GOT3 (cell line): ENCODE data around the gene SHB.
A peak's percentile ranks its signal among the peaks of the same experiment; 100 is the strongest.

Experiments used
- DNase-seq: peaks from one replicate; lab custom pipeline; 2025; ENCODE audit warnings: mixed read lengths; lab: John Stamatoyannopoulos, UW

Gene SHB

DNA sequence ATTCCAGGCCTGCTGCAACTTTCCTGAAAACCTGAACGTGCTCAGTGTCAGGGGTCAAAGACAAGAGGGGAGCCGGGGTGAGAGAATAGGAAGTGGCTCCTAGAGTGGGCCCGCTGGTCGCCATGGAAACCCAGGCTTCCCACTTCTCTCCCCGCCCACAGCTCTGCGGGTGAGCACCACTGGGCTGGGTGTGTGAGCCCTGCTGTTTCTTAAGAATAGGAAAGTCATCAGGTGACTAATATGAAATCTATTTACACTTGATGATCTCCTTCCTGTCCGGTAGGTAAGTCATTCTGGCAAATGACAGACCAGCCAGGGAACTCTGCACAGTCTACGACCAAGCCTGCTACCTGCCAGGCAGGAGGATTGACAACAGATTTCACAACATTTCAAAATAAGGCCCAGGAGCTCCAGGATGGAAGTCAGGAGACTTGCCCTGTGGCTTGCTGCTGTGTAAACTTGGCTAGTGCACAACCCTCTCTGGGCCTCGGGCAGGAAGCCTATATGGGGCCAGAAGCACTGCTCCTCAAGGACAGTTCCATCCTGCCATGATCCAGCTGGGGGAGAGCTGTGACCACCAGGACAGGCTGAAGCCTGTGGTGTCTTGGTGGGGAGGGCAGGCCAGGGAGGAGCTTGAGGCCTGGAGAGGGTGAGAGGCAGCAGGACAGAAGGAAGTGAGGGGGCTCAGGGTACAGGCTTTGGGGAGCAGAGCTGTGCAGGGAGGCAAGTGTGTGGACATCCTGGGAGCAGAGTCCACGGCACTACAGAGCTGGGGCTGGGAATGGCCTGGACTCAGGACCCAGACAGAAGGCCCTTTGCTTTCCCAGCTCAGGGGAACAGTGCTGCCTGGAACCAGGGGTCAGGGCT, 60.6 kb downstream of the SHB start:
- peak; percentile 20 for DNase-seq

GRCh38 chr9:38007016-38007415, 62.0 kb downstream of the SHB start:
- no peak for DNase-seq

GRCh38 chr9:38006163-38006562, 62.9 kb downstream of the SHB start:
- no peak for DNase-seq

GRCh38 chr9:38004809-38005560, 64.0 kb downstream of the SHB start:
- no peak for DNase-seq

GRCh38 chr9:38003946-38004808, 64.8 kb downstream of the SHB start:
- no peak for DNase-seq

DNA sequence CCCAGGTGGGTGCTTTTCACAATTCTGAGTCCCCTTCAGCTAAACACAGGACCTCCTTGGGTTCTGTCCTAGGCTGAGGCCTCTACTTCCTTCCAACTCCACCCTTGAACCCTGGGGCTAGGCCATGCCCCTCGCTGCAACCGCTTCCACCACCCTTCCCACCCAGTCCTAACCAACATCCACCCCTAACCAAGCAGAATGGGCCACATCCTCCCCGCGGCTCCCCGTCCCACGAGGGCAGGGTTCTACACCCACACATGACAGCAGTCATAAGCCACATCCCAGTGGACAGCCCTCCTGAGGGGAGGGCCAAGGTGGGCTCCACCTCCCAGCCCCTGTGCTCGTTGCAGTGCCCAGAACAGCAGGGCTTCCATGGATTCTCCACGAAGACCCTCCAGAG, 65.8 kb downstream of the SHB start:
- DNase-seq = no peak

GRCh38 chr9:38001430-38001829, 67.6 kb downstream of the SHB start:
- DNase-seq = no peak

DNA sequence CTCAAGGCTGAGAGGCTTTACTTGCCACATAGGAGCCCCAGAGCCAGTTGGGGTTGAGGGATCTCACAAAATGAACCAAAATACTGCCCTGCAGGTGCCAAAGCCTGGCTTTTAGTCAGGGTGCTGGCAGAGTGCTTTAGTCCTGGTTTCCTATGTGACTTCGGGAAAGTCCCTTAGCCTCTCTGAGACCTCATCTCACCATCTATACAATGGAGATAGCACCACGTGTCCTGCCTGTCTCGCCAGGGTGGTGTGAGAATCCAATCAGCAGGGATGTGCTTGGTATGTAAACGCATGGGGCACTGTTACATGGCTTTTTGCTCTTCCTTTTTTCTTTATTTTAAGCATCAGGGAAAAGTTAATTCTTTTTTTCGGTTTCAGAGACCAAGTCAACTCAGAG, 68.3 kb downstream of the SHB start:
- no peak for DNase-seq

DNA sequence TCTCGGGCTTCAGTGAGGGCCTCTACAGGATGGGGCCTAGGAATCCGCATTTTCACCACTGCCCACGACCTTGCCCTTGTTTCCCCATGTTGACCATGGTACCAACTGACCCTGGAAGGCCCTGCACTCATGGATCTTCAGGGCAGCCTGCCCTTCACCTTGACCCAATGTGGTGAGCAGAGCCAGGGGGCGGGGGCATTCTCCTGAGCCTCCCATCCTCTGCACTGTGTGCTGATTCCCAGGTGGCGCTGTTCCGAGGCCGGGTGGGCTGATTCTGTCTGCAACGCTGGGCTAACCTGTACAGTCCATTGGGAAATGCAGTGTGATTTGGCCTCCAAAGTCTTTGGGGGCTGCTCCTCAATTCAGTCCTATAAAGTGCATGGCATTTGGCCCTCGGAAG, 68.7 kb downstream of the SHB start:
- DNase-seq = no peak

- no peak for DNase-seq
Measured at GRCh38 chr9:37999588-38000189, 69.3 kb downstream of the SHB start.

DNA sequence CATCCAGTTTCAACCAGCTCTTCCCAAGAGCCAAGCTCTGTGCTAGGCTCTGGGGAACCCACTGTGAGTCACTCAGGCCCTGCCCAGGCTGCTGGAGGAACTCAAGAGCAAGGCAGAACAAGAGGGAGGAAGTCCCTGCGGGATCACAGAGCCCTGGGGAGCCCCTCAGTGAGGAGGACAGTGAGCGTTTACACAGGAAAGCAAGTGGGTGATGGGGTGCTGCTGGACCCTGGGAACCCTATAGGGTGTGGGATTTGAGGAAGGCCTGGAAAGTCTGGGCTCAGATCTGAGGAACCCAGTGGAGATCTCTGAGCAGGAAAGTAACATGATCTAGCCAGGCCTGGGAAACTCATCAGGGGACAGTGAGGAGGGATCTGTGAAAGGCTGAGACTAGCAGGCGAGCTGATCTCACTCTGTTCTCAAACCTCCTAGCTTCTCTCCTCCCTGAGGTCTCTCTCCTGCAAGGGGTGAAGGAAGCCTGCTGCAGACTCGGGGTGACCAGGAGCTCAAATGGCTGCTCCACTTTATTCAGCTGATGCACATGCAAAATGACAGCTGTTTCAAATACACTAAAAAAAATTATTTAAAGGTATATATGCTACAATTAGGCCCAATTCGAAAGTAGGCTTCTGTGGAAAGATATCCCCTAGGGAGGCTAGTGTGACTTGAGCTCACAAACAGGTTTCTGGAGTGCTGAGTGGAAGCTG, 70.0 kb downstream of the SHB start:
- no peak for DNase-seq

DNA sequence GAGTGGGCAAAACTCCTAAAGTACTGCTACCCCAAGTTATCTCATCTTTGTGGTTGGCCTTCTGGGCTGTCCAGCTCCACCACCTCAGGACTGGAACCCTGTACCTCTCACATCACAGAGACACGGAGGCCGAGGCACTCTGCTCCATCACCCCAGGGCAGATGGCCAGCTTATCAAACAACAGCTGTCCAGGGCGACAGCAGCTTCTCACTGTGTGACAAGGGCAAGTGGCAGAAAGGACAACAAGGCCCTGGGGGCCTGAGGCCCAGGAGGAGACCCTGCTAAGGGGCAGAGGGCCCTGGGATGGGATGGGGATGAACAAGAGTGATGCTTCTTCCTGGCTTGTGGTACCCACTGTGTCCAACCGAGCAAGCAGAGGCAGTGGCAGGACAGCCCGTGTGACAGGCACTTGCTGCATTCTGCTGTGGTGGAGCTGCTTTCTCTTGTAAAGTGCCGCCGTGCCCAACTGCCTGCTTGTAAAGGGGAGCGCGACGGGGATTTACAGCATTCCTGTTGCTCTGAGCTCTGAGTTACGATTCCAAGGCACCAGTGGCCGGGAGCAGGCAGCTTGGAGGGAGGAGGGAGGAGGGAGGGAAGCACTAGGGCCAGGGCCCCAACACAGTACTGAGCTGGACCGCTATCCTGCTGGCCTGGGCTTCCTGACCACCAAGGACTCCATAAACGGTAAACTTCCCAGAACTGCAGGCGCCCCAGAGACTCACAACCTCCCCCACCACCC, 71.2 kb downstream of the SHB start:
- no peak for DNase-seq

DNA sequence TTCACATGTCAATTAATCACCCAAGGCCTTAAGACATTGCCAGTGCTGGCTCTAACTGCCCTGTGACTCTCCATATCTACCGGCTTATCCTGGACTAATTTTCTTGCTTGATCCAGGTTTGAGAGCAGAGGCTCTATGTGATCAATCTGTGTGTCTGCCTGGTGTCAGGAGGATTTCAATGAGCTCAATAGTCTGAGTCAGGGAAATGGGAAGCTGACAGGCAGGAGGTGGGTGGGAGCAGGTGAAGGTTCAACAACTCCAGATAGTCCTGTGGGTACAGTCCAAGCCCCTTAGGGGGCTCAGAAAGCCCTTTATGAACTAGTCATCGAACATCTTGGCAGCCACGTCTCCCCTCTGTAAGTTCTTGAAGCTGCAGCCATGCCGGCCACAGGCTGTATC, 72.2 kb downstream of the SHB start:
- DNase-seq = no peak

DNA sequence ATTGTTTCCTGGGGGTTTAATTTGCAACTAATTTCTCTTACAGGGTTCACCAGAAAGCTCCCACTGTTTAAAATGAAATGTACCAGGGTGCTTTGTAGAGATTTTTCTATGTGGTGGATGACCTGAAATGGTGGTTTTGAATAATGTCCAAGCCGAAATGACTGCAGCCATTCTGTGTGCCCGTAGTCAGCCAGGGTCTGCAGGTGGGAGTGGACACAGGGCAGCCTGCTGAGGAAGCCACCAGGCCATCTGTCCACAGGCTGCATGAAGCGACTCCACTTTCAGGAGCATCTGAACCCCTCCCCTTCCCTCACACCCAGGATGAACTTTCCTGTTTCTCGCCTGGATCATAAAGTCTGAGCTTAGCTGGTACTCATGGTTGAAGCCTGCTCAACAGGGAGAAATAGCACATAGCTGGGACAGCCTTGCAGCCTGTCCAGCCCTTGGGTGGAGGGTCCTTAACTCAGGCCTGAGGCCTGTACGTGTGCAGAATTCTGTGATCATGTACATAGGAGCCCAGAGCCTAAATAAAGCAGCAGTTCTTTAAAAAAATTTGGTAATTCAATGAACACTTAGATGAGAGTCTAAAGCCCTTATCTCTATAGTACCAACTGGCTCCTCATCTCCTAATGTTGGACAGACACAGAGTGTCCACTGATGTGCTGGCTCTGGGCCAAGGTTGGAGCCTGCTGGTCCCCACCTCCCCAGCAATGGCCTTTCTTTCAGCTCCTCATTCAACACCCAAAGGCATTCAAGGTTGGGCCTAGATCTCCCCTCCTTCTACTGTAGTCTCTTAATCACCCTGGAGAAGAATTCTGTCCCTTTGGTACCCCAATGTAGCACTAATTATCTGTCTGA, 72.8 kb downstream of the SHB start:
- DNase-seq = no peak

- DNase-seq = no peak
Measured at GRCh38 chr9:37995348-37995737, 73.7 kb downstream of the SHB start.

DNA sequence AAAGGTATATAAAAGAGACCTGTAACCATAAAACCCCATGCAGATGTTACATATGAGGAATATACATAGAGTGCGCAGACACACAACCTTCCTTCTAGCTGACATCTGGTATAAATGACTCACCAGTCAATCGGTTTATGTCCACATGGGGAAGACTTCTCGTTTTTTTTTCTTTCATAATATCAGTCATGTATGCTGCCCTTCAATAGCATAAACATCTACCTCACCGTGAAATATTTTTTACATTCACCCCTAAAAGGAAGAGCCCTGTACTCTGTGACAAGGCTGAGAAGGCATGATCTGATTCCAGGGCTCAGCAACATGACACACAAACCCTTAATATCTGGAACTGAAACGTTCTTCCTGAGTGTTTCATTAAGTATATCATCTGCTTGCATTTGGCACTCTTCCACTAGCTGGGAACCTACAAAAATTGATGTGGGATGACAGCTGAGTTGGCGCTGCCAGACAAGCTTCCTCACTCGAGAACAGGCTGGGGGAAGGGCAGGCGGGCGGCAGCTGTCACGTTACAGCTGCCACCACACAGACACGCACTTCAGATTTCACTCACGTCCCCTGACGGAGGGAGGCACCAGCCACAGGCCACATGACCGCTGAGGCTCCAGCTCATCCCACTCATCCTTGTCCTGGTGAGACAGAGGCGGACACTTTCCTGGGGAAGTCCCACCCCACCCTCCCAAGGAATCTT, 74.2 kb downstream of the SHB start:
- no peak for DNase-seq

GRCh38 chr9:37992924-37993349, 76.1 kb downstream of the SHB start:
- no peak for DNase-seq

DNA sequence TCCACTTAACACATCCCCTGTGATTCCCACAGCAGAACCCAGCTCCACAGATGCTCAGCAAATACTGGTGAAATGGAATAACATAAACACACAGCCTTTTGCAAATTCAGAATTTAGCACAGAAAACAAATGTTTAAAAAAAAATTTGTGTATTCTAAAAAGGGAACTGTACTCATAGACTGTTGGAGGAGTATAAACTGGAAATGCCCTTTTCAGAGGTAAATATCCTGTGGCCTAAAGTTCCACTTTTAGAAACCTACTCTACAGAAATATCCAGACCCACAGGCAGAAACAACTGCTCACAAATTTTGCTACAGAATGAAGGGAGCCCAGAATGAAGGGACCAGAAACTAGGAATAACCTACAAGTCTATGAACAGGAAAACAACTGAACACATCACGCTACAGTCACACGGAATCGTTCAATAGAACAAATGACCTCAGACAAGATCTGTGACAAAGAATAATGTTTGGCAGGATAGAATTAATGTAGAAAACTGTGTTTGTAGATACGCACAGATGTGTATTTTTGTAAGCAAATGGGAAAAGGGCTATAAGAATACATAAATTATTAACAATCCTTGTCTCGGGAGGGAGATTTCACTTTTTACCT, 78.5 kb downstream of the SHB start:
- no peak for DNase-seq

- no peak for DNase-seq
Measured at GRCh38 chr9:37989701-37990100, 79.3 kb downstream of the SHB start.
